Measurements from ENCODE around the gene SLCO4A1.

GRCh38 chr20:62656919-62657588 is 14.8 kb downstream of the SLCO4A1 start:
- no peak for TF ChIP-seq CTCF (IDR thresholded peaks at IDR 0.05)
- no peak for TF ChIP-seq POLR2A (IDR thresholded peaks at IDR 0.05)

Data from esophagus squamous epithelium (tissue), 4 donors.